AG09309 (cell line): ENCODE measurements around the gene NKAIN1.

Source experiments
- DNase-seq: peaks from one replicate; pipeline ENCODE4 v3.0.0-alpha.2; 2010; ENCODE audit warnings: low read depth
- H3K4me3 ChIP-seq: 2 replicates; pipeline ENCODE4 v1.5.1; 2011; ENCODE audit warnings: mild to moderate bottlenecking, low read depth, low read length, moderate library complexity; ENCODE audit not compliant: control insufficient read depth
- CTCF ChIP-seq: IDR thresholded peaks from 2 replicates; pipeline ENCODE4 v1.5.1; 2011; ENCODE audit warnings: mild to moderate bottlenecking, low read depth, low read length, inconsistent platforms; ENCODE audit not compliant: insufficient read depth, control insufficient read depth; ENCODE audit errors: missing control alignments

Gene NKAIN1

GRCh38 chr1:31216016-31216415 is 23.7 kb downstream of the NKAIN1 start:
- H3K4me3 ChIP-seq = no peak overlapping the region
- TF ChIP-seq CTCF = no peak
- no peak for DNase-seq

GRCh38 chr1:31215065-31215570 is 24.6 kb downstream of the NKAIN1 start:
- no peak overlapping the region for H3K4me3 ChIP-seq
- no peak for TF ChIP-seq CTCF
- DNase-seq = no peak

GRCh38 chr1:31214316-31215064 is 25.2 kb downstream of the NKAIN1 start:
- DNase-seq = no peak
- H3K4me3 ChIP-seq = no peak overlapping the region
- no peak for TF ChIP-seq CTCF

GRCh38 chr1:31208361-31208945 is 31.2 kb downstream of the NKAIN1 start:
- no peak for DNase-seq
- no peak for TF ChIP-seq CTCF
- no peak overlapping the region for H3K4me3 ChIP-seq

- DNase-seq = no peak
- no peak for TF ChIP-seq CTCF
- H3K4me3 ChIP-seq = no peak overlapping the region
These were observed 32.1 kb downstream of the NKAIN1 start for GRCh38 chr1:31207569-31207968.

GRCh38 chr1:31207046-31207445 is 32.6 kb downstream of the NKAIN1 start:
- no peak overlapping the region for H3K4me3 ChIP-seq
- no peak for TF ChIP-seq CTCF
- no peak for DNase-seq
